CD4-positive, alpha-beta T cell (primary cell): ENCODE data around the gene C6orf136. TPM values are rescaled to one million over a fixed set of nuclear protein-coding genes. Genes with fewer than 3 reads are reported as not detected.
A peak's percentile ranks its signal among the peaks of the same experiment; 100 is the strongest.

ENCODE experiments used
- ATAC-seq: fragments of 200-7000 bp; cut with Tn5 transposase; one replicate; pipeline ENCODE4 v1.10.0; 2022; ENCODE audit warnings: mild to moderate bottlenecking; ENCODE audit not compliant: poor library complexity
- CTCF ChIA-PET: fragments of 350-600 bp; sonication (Branson Sonifier 250); formaldehyde crosslinking; loops from one replicate; lab custom pipeline; 2021; ENCODE audit warnings: antibody characterized with exemption, inconsistent platforms; lab: Charles Lee
- POLR2A ChIA-PET: fragments of 350-600 bp; sonication (Branson Sonifier 250); formaldehyde crosslinking; loops from one replicate; lab custom pipeline; 2021; ENCODE audit warnings: antibody characterized with exemption, inconsistent platforms; lab: Charles Lee
- DNase-seq, 14 experiments: peaks; one replicate each; pipeline ENCODE4 v3.0.0-alpha.2; 2013 to 2020; ENCODE audit warnings: mixed read lengths in 2 of 14
- H3K27ac ChIP-seq, 2 donors: one replicate each; pipeline versions ENCODE4 v1.5.1 to v1.7.0; 2013; ENCODE audit warnings: low read length in 2 of 2, low read depth in 1 of 2, mild to moderate bottlenecking in 1 of 2
- H3K27me3 ChIP-seq, 2 experiments: 1 replicate in 1 of 2; 2 replicates in 1 of 2; pipeline versions ENCODE4 v1.6.1 to v1.7.0; 2013; ENCODE audit warnings: low read length in 2 of 2, control low read depth in 1 of 2, mild to moderate bottlenecking in 1 of 2, moderate library complexity in 1 of 2; ENCODE audit not compliant: insufficient read depth in 2 of 2, control insufficient read depth in 1 of 2
- H3K36me3 ChIP-seq: one replicate; pipeline ENCODE4 v1.6.1; 2013; ENCODE audit warnings: low read length, control low read depth; ENCODE audit not compliant: insufficient read depth
- H3K4me1 ChIP-seq: one replicate; pipeline ENCODE4 v1.6.1; 2013; ENCODE audit warnings: low read length, control low read depth; ENCODE audit not compliant: insufficient read depth
- H3K4me3 ChIP-seq: one replicate; pipeline ENCODE4 v1.5.1; 2013; ENCODE audit warnings: mild to moderate bottlenecking, low read length, moderate library complexity
- H3K9me3 ChIP-seq, 2 experiments: 1 replicate in 1 of 2; 2 replicates in 1 of 2; pipeline versions ENCODE4 v1.6.1 to v1.7.0; 2013; ENCODE audit warnings: low read length in 2 of 2, mild to moderate bottlenecking in 2 of 2, control low read depth in 1 of 2, moderate library complexity in 1 of 2; ENCODE audit not compliant: control insufficient read depth in 1 of 2, insufficient read depth in 1 of 2
- H3K27ac Mint-ChIP-seq: one replicate; pipeline ENCODE4 v1.8.0; 2020; ENCODE audit warnings: mixed read lengths
- H3K27me3 Mint-ChIP-seq: one replicate; pipeline ENCODE4 v1.8.0; 2021; ENCODE audit warnings: mixed read lengths
- H3K36me3 Mint-ChIP-seq: one replicate; pipeline ENCODE4 v1.8.0; 2021; ENCODE audit warnings: low read depth, mixed read lengths
- H3K4me1 Mint-ChIP-seq: one replicate; pipeline ENCODE4 v1.8.0; 2021; ENCODE audit warnings: low read depth, mixed read lengths
- H3K4me3 Mint-ChIP-seq: one replicate; pipeline ENCODE4 v1.8.0; 2020; ENCODE audit warnings: mild to moderate bottlenecking, mixed read lengths
- H3K9me3 Mint-ChIP-seq: one replicate; pipeline ENCODE4 v1.8.0; 2020; ENCODE audit warnings: mixed read lengths
- intact Hi-C, 2 experiments: fragments of 100-400 bp; cut with DNase I in 1 of 2; cut with micrococcal nuclease in 1 of 2; formaldehyde crosslinking; loops; one replicate each; pipeline versions ENCODE4 v1.15.1 to v1.9.0; 2023 to 2025; cut with DNase I, micrococcal nuclease
- total RNA-seq, 174 experiments: library from RNA in 2 of 174; stranded (reverse) in 2 of 174; gene quantifications; one replicate each; pipeline ENCODE4 v1.2.3 and lab custom pipeline; 2021 to 2026
- TF ChIP-seq, protein P1 (sequence below): fragments of 200-600 bp; IDR thresholded peaks from one replicate; pipeline ENCODE4 v1.8.0; 2022; ENCODE audit warnings: antibody characterized with exemption, mild to moderate bottlenecking

The C6orf136 gene
- total RNA-seq, 2 experiments from 2014 or later, result 20.3 to 21.7 TPM

DNA sequence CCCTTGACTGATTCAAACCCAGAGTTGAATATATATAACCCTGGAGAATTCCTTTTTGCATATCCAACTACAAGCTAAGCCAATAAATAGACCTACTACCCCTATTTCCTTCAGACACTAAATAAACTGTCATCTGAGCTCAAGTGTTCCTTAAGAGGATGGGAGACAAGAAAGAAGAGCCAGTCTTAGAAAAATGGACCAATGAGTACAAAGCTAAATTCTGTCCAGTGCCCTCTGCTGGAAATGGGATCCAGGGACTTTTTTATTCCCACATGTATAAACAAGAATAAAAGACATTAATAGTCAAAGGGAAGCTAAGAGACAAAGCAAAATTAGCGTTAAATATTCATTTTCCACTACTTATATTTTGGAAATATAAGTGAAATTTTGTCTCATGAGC is 34.7 kb upstream of the C6orf136 start:
- no peaks in the 10 kb centered on the region for H3K27me3 ChIP-seq
- intact Hi-C loops, result loop anchor here in 1 of 2 experiments (5.0 kb wide), 1 partner anchor 130 kb away; no protein-coding TSS in a partner anchor
- no peaks in the 10 kb centered on the region for H3K9me3 Mint-ChIP-seq
- TF ChIP-seq, protein P1, sequence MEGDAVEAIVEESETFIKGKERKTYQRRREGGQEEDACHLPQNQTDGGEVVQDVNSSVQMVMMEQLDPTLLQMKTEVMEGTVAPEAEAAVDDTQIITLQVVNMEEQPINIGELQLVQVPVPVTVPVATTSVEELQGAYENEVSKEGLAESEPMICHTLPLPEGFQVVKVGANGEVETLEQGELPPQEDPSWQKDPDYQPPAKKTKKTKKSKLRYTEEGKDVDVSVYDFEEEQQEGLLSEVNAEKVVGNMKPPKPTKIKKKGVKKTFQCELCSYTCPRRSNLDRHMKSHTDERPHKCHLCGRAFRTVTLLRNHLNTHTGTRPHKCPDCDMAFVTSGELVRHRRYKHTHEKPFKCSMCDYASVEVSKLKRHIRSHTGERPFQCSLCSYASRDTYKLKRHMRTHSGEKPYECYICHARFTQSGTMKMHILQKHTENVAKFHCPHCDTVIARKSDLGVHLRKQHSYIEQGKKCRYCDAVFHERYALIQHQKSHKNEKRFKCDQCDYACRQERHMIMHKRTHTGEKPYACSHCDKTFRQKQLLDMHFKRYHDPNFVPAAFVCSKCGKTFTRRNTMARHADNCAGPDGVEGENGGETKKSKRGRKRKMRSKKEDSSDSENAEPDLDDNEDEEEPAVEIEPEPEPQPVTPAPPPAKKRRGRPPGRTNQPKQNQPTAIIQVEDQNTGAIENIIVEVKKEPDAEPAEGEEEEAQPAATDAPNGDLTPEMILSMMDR, result no peak
- H3K27ac Mint-ChIP-seq, result peak overlapping the region; percentile 99
- H3K4me3 Mint-ChIP-seq, result no peak overlapping the region
- peaks cover 53% of the 10 kb centered on the region for H3K36me3 ChIP-seq
- no peak for ATAC-seq
- no peak for DNase-seq
- no peaks in the 10 kb centered on the region for H3K9me3 ChIP-seq
- peaks cover 66% of the 10 kb centered on the region for H3K4me1 Mint-ChIP-seq
- CTCF ChIA-PET, result interaction anchor here (1.0 to 4.2 kb wide), 8 partner anchors 15 to 130 kb away, joined by 3 to 22 read pairs (median 6); partner anchors contain the start of gene ABCF1
- H3K4me3 ChIP-seq, result no peak overlapping the region
- peaks cover 45% of the 10 kb centered on the region for H3K4me1 ChIP-seq
- peak overlapping the region in 1 of 2 donors; percentile 87 for H3K27ac ChIP-seq
- H3K36me3 Mint-ChIP-seq, result peaks cover 68% of the 10 kb centered on the region
- POLR2A ChIA-PET, result interaction anchor here (1.1 to 4.8 kb wide), 9 partner anchors 13 to 119 kb away, joined by 3 to 135 read pairs (median 13); partner anchors contain the start of genes ABCF1, C6orf136, GNL1 and PRR3
- peaks cover 4% of the 10 kb centered on the region for H3K27me3 Mint-ChIP-seq

DNA sequence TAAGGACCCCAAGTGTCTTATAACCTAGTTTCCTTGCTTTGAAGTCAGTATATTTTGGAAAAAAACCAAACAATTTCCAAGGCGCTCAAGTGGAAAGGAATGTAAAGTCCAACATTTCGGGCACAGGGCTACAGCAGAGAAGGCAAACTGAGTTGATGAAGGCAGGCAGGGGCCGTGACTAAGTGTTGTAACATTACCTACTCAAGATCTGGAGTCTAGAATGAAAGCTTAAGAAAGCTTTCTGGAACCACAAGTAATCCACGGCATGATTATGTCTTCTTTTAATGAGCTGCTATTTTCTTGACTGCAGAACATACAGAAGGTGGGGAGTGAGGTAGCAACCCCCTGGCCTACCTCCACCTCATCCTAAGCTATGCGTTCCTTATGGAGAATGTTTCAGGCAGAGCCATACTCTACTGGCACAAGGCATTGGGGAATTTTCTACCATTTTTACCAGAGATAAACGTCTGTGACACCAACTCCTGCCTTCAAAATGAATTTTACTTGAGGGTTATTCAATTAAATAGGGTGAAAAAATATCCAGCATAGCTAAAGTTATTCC is 34.2 kb upstream of the C6orf136 start:
- peaks cover 45% of the 10 kb centered on the region for H3K4me1 ChIP-seq
- peaks cover 47% of the 10 kb centered on the region for H3K36me3 ChIP-seq
- ChIA-PET CTCF (interaction anchor here (1.0 to 4.2 kb wide), 9 partner anchors 16 to 131 kb away, joined by 3 to 22 read pairs (median 6); partner anchors contain the start of gene ABCF1), POLR2A (interaction anchor here (0.7 to 4.8 kb wide), 16 partner anchors 7 to 182 kb away, joined by 3 to 135 read pairs (median 14); partner anchors contain the start of genes ABCF1, ATAT1, C6orf136 and GNL1)
- H3K4me1 Mint-ChIP-seq, result peaks cover 61% of the 10 kb centered on the region
- intact Hi-C loops, result loop anchor here in 1 of 2 experiments (1.0 to 5.0 kb wide), 2 partner anchors 40 to 130 kb away; no protein-coding TSS in a partner anchor
- no peaks in the 10 kb centered on the region for H3K9me3 Mint-ChIP-seq
- ATAC-seq (no peak), DNase-seq (no peak)
- H3K27me3 ChIP-seq, result no peaks in the 10 kb centered on the region
- H3K36me3 Mint-ChIP-seq, result peaks cover 68% of the 10 kb centered on the region
- H3K27me3 Mint-ChIP-seq, result peaks cover 5% of the 10 kb centered on the region
- H3K27ac Mint-ChIP-seq, result peak overlapping the region; percentile 99
- TF ChIP-seq, protein P1, result no peak
- H3K9me3 ChIP-seq, result no peaks in the 10 kb centered on the region
- H3K4me3 Mint-ChIP-seq, result no peak overlapping the region
- no peak overlapping the region for H3K4me3 ChIP-seq
- peak overlapping the region; percentile 87 to 92 for H3K27ac ChIP-seq

DNA sequence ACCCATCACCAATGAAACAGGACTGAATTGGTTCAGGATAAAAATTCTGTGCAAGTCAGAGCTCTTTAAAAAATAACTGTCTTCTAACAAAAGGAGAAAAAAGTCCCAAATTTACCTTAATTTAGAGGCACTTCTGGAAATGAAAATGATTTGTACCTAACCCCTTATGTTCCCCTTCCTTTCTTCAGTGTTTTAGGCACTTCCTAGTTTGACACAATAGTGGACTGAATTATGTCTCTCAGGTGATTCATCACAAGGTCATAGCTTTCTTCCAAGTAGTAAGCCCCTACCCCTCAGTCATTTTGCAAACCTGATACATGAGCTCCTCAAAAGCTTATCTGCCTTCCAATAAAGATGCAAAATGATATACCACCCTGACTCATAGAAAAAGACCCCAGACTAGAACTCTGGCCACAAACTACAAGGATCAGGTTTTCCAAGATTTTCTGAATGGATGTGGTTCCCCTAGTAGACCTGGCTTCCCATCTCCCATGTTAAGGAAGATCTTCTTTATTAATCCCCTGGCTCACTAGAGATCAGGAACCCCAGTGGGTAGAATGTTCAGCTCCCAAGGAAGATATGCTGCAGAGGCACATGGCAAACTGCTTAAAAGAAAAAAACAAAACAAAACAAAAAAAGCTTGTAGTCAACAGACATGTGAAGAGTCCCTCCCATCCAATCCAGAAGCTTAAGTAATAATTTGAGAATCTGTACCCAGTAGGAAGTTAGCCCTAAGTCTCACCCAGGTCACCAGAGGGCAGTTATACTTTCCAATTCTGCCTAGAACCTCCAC is 33.5 kb upstream of the C6orf136 start:
- peak in 1 of 14 experiments; percentile 33 for DNase-seq
- intact Hi-C loops, result loop anchor here in 1 of 2 experiments (1.0 to 5.0 kb wide), 3 partner anchors 41 to 131 kb away; no protein-coding TSS in a partner anchor
- Mint-ChIP-seq H3K9me3 (no peaks in the 10 kb centered on the region), H3K36me3 (peaks cover 64% of the 10 kb centered on the region), H3K4me1 (peaks cover 64% of the 10 kb centered on the region), H3K4me3 (peak overlapping the region; percentile 78), H3K27me3 (peaks cover 5% of the 10 kb centered on the region), H3K27ac (peak overlapping the region; percentile 99)
- CTCF ChIA-PET, result interaction anchor here (1.5 to 4.2 kb wide), 11 partner anchors 16 to 160 kb away, joined by 4 to 22 read pairs (median 9); partner anchors contain the start of gene ABCF1
- H3K9me3 ChIP-seq, result no peaks in the 10 kb centered on the region
- no peak for ATAC-seq
- TF ChIP-seq, protein P1, result no peak
- POLR2A ChIA-PET, result interaction anchor here (0.6 to 4.8 kb wide), 28 partner anchors 8 to 400 kb away, joined by 3 to 135 read pairs (median 14); partner anchors contain the start of genes ABCF1, ATAT1, C6orf136 and DDR1
- H3K4me3 ChIP-seq, result no peak overlapping the region
- no peaks in the 10 kb centered on the region for H3K27me3 ChIP-seq
- peaks cover 40% of the 10 kb centered on the region for H3K36me3 ChIP-seq
- H3K4me1 ChIP-seq, result peaks cover 50% of the 10 kb centered on the region
- H3K27ac ChIP-seq, result peak overlapping the region; percentile 87 to 92
